Measurements from ENCODE around the gene ZSCAN22.
"Not testable (repeated sequence)": the region's sequence is repeated elsewhere in the genome, so short reads cannot be mapped to it uniquely, and the experiment has no call there.

The ZSCAN22 gene

DNA sequence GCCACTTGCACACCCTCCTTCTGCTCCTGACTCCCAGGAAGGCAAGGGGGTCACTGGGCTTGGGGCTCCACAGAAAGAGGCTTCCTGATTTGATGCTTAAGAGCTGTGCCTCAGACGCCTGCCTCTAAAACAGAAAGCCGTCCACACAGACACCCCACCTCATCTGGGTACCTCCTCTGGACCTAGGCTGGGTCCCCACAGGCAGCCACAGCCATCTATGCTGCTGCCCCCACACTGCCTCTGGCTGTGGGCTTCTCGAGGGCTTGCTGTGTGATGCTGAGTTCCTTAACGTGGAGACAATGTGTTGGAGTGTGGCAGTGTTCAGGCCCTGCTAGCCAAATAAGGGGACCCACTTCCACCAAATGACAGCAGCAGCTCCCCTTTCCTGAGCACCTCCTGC lies 8.5 kb upstream of the ZSCAN22 start:
- DNase-seq (ENCODE audit: low read depth) = no peak

DNA sequence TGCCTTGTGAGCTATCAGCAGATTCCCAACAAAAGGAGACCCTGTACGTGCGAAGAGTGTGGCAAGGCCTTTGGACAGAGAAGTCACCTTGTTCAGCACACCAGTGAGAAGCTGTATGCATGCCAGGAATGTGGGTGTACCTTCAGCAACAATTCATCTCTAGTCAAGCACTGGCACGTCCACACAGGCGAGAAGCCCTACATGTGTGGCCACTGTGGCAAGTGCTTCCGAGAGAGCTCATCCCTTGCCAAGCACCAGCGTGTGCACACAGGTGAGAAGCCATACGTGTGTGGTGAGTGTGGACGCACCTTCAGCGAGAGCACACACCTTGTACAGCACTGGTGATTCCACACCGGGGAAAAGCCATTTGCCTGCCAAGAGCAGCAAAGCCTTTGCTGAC lies 7.6 kb upstream of the ZSCAN22 start:
- no peak for DNase-seq (ENCODE audit: low read depth)

DNA sequence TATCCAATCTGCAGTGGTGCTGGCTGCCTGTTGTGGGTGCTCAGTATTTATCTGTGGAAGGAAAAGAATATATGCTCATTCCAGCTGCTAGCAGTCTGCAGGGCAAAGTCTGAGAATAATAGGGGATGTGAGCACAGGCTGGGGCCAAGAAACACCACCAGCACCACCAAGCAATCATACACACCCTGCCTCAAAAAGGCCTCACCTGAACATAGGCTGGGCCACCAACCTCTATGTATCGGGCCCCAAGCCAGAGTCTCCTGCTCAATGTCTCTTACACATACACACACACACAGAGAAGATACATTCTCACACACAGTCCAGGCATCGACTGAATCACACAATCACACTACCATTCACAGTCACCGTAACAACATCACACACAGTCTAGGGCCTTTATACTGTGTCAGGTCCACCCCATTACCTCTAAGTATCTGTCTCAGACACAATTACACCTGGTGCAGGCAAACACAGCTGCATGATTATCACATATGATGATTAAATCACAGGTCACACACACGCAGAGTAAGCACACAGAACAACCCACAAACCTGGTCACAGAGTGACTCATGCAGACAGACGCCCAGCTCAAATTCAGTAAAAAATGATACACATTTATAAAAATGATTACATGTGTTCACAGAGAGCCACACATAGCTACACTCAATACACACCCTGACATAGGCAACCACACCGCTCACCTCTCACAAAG lies 1.3 kb upstream of the ZSCAN22 start:
- DNase-seq (ENCODE audit: low read depth) = no peak

DNA sequence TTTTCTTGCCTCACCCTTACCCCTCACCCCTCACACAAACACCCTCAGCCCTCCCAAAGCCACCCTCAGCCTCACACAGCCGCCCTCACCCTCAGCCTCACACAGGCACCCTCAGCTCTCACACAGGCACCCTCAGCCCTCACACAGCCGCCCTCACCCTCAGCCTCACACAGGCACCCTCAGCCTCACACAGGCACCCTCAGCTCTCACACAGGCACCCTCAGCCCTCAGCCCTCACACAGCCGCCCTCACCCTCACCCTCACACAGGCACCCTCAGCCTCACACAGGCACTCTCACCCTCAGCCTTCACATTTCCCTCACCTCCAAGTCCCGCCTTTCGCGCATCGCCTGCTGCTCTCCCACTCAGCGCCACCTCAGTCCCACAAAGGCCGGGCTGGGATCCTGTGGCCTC lies 287 bp upstream of the ZSCAN22 start:
- DNase-seq (ENCODE audit: low read depth) = no peak

DNA sequence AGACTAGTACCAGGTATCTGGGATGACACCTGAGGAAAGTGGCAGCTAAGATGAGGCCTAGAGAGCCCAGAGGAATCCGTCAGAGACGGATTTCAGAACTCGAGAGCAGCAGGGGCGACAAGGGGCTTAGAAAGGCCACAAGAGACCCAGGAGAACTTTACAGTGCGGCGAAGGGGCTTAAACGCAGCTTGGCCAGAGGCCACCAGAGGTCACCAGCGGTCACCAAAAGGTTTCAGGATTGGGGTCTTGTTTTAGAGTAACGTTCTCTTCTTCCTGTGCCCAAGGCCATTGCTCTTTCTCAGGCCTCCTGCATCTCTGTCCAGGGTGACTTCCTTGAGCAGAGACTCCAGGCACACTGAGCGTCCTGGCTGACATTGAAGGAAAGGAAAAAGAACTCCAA lies 2.2 kb downstream of the ZSCAN22 start:
- no peak for DNase-seq (ENCODE audit: low read depth)

DNA sequence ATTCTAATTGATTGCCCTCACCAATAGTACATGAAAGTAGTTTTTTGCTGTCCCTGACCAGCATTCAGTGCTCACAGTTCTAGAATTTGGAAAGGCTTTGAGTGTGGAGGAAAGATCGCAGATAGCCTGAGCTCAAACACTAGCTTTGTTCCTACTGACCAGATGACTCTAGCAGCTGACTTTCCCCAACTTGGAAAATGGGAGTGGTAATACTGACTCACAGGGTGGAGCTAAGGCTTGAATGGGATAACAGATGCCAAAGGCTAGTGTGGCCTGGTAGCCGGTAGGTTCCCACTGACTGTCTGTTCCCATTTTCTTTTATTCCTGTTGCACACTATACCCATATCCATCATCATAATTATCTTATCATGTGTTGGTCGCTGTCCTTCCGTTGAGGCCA lies 3.7 kb downstream of the ZSCAN22 start:
- DNase-seq (ENCODE audit: low read depth) = no peak

DNA sequence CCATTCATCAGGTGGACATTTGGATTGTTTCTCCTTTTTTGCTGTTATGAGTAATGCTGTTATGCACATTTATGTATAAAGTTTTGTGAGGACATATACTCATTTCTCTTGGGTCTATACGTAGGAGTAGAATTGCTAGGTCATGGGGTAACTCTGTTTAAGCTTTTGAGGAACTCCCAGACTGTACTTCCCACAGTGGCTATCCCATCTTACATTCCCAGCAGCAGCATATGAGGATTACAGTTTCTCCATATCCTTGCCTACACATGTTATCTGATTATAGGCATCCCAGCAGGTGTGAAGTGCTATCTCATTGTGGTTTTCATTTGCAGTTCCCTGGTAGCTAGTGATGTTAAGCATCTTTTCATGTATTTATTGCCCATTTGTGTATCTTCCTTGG lies 5.9 kb downstream of the ZSCAN22 start:
- DNase-seq (ENCODE audit: low read depth) = no peak

DNA sequence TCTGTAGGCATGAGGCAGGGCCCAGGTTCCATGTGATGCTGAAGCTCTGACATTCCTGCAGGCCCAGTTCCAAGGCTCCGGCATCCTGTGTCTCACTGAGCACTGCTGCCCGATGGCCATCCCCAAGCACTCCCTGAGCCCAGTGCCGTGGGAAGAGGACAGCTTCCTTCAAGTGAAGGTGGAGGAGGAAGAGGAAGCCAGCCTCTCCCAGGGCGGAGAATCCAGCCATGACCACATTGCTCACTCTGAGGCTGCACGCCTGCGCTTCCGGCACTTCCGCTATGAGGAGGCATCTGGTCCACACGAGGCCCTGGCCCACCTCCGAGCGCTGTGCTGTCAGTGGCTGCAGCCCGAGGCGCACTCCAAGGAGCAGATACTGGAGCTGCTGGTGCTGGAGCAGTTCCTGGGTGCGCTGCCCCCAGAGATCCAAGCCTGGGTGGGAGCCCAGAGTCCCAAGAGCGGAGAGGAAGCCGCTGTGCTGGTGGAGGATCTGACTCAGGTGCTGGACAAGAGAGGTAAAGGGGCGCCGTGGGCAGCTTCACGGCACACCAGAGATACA lies 8.0 kb downstream of the ZSCAN22 start:
- no peak for DNase-seq (ENCODE audit: low read depth)

DNA sequence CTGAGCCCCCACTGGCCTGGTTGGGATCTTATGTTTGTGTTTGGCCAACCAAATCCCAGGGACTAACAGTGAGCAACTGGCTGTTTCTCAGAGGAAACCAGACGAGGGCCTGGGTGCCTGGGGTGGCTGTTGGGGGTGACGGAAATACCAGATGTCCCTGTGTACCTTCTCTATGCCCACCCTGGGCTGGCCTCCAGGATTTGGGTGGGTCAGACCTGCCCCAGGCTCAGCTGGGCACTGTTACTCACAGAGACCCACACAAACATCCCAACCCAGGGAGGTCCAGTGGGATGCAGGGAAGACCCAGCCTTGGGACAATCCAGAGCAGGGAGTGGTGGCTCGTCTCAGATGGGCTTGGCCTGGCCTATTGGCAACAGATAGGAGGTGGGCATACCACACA lies 8.8 kb downstream of the ZSCAN22 start:
- DNase-seq (ENCODE audit: low read depth) = no peak

DNA sequence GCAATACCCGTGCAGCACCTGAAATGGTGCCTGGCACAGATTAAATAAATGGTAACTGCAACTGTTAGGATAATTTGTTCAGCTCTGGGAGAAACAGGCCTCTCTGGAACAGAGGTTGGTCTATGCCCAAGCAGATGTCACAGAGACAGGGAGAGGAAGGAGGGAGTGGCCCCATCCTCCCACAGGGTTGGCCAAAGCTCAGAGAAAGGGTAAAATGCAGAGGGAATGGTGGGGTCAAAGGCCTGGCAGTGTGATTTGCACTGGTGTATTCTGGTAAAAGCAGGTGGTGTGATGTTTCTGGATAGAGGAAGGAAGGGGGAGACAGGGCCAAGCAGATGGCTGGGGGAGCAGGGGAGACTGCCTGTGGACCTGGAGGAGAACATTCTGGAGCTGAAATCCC lies 9.4 kb downstream of the ZSCAN22 start:
- DNase-seq (ENCODE audit: low read depth) = no peak

DNA sequence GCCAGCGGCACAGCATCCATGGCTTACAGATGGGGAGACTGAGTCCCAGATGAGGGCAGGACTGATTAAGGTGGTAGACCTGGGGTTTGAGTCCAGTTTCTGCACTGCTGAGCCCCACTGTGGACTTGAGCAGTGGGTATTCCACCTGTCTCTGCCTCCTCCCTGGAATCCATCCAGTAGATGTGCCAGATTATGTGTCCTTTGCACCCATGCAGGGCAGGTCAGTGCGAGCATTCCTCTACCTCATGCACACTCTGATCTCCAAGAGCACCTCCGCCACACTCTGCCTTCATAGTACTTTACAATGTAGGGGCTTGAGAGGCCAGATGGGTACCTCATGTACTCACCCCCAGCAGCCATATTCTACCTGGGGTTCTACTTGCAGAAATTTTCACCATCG lies 10.0 kb downstream of the ZSCAN22 start:
- DNase-seq (ENCODE audit: low read depth) = no peak

DNA sequence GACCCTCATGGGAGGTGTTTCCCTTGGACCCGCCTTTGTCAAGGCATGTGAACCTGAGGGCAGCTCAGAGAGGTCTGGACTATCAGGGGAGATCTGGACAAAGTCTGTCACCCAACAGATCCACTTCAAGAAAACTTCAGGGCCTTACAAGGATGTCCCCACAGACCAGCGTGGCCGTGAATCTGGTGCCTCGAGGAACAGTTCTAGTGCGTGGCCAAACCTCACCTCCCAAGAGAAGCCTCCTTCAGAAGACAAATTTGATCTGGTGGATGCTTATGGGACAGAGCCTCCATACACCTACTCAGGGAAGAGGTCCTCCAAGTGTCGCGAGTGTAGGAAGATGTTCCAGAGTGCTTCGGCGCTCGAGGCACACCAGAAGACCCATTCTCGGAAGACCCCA lies 11.5 kb downstream of the ZSCAN22 start:
- no peak for DNase-seq (ENCODE audit: low read depth)

DNA sequence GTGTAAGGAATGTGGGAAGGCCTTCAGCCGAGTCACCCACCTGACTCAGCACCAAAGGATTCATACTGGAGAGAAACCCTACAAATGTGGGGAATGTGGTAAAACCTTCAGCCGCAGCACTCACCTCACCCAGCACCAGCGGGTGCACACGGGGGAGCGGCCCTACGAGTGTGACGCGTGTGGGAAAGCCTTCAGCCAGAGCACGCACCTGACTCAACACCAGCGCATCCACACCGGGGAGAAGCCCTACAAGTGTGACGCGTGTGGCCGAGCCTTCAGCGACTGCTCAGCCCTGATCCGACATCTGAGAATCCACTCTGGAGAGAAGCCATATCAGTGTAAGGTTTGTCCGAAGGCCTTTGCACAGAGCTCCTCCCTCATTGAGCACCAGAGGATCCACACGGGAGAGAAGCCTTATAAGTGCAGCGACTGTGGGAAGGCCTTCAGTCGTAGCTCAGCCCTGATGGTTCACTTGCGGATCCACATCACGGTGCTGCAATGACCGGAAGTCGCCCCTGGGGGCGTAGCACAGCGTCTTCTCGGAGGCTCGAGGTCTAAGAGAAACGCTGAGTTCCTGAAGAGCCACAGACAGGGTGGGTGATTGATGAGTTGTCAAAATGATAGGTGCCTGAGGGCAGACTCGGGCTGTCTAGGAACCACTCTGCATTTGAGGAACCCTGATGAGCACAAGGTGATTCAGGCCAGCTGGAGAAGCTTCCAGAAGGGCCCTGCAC lies 12.2 kb downstream of the ZSCAN22 start:
- DNase-seq (ENCODE audit: low read depth) = no peak

DNA sequence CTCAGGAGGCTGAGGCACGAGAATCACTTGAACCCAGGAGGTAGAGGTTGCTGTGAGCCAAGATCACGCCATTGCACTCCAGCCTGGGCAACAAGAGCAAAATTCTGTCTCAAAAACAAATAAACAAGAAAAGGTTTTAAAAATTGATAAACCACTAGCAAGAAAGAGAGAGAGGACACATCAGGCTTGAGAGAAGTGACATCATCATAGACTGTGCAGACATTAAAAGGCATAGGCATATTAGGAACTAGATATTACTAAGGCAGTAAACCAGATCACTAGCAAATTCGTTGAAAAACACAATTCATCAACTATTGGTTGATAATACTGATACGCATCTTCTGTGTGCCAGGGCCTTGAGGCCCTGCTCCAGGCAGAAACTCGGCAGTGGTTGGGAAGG lies 18.8 kb downstream of the ZSCAN22 start:
- DNase-seq (ENCODE audit: low read depth) = no peak

DNA sequence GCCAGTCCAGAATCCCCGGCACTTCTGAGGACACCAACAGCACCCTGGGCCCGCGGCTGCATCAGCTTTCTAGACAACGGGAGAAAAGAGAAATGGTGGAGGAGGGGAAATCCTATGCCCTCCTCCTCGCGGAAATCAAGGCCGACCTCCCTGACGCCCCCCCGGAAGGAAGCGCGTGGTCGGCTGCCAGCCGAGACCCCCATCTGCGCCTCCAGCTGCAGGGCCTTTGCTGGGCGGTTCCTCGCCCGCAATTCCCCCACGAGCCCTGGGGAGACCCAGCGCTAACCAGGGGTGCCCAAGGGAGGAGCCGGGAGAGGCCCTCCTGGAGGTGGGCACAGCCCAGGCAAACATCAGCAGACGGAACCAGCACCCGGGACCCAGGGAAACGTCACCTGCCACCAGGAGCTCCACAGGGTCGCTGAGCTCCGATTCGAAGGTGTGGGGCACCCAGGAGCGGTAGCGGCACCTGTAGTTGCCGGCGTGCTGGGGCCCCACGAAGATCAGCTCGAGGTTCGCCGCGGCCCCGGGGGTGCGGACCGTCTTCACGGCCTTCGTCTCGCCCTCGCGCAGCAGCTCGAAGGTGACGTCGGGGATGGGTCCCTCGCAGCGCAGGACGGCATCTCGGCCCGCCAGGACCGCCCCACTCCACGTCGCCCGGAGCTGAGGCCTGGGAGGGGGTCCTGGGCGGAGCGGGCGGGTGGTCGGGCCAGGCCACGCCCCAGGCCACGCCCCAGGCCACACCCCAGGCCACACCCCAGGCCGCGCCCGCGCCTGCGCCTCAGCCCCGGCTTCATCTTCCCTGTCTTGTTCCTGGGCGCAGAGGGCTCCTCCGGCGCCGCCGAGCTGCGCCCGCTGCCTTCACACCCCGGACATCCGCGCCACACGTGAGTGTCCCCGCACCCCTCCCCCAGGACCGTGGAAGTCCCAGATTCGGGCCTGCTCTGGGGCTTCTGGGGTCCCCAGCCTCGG lies 20.5 kb downstream of the ZSCAN22 start:
- peak; percentile 37 for DNase-seq (ENCODE audit: low read depth)

DNA sequence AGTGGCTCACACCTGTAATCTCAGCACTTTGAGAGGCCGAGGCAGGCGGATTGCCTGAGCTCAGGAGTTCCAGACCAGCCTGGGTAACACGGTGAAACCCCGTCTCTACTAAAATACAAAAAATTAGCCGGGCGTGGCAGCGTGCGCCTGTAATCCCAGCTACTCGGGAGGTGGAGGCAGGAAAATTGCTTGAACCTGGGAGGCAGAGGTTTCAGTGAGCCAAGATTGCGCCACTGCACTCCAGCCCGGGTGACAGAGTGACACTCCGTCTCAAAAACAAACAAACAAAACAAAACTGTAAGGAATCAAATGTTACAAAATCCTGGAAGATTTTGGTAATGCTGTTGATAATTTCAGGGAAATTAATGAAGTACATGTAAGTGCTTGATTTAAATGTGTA lies 21.3 kb downstream of the ZSCAN22 start:
- not testable (repeated sequence) for DNase-seq (ENCODE audit: low read depth)

DNA sequence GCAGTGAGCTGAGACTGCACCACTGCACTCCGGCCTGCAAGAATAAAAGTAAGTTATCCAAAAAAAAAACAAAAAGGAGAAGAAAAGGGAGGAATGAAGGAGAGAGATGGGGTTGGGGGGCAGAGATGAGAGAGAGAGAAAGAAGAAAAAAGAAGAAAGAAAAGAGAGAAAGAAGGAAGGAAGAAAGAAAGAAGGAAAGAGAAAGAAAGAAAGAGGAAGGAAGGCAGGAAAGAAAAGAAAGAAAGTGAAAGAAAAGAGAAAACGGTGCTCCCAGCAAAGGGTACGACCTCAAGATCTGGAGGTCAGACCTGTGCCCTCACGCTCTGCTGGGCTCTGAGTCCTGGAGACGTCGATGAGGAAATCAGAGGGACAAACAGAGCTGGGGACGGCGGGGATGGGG lies 22.8 kb downstream of the ZSCAN22 start:
- no peak for DNase-seq (ENCODE audit: low read depth)

DNA sequence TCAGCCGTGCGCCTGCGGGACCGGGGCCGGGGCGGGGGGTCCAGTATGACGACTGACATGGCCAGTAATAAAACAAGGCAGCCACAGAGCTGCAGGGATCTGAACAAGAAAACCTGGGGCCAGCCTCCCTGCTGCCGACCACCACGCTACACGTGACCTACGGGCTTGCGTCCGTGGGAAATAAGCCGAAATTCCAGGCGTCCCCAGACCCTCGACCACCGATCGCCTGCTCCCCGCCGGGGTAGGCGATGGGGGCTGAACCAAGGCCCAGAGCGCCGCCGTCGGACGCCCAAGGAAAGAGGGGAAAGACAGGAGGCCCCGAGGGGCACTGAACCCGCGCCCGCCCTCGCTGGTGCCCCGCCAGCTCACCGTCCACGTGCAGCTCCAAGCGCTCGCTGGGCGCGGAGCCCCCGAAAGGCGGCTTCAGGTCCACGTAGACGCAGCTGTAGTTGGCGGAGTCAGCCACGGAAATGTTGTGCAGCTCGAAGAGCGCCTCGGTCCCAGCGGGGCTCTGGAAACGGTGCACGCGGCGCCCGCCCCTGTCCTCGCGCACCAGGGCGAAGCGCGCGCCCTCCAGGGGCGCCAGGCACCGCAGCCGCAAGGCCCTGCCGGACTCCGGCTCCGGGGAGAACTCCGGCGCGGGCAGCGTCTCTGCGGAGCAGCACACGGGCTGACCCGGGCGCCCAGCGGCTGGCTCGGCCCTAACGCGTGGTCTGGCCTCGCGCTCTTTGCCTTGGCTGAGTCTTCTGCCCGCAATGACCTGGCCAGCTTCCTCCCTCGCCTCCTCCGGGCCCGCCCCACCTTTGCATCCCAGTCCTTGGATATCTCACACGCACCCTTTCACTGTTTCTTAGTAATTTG lies 23.4 kb downstream of the ZSCAN22 start:
- DNase-seq (ENCODE audit: low read depth) = no peak

DNA sequence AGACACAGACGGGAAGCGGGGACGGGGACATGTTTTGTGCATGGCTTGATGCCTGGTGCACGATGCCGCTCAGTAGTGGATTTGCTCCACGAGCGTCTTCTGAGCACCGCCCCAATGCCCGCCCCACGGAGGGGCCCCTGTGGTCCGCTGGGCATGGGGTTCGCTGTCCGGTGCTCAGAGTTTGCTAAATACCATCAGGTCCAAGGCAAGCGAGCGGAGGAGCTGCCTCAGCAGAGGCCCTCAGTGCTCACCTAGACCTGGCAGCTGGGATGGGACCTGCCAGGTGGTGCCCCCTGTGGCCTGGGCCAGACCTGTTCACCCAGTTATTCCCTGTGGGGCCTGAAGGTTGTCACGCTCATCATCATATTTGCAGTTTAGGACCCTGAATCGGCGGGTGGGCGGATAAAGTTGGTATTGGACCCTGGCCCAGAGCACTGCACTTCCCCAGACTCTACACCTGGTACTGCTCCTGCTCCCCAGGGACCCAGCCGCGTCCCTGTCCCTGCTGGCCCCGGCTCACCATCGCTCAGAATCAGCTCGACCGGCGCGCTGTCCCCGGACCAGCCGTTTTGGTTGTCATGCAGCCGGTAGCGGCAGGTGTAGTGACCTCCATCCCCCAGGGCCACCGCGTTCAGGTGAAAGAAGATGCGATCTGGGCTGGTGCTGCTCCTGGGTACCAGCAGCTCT lies 24.2 kb downstream of the ZSCAN22 start:
- DNase-seq (ENCODE audit: low read depth) = no peak

DNA sequence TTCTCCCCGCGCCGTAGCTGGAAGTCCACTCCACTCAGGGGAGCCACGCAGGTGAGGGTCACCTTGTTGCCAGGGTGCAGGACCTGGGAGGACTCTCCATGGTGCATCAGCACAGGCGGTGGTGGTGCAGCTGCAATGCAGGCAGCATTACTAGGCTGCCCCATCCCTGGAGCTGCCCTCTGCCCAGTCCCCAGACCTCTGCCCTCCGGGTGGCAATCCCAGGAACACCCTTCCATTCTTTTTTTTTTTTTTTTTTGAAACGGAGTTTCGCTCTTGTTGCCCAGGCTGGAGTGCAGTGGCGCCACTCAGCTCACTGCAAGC lies 24.7 kb downstream of the ZSCAN22 start:
- no peak for DNase-seq (ENCODE audit: low read depth)

Measured in stimulated activated CD4-positive, alpha-beta T cell treated with anti-CD3 and anti-CD28 coated beads, Interleukin-2, amount 100 ng/mL, for 4 hours (primary cell).